IMR-90 (cell line): Measurements from ENCODE around the gene OPCML.

Experiments
- BHLHE40 ChIP-seq: fragments of 150-350 bp; IDR thresholded peaks from 2 replicates; pipeline ENCODE4 v1.6.1; 2016; ENCODE audit warnings: mild to moderate bottlenecking, low read depth, low read length
- CEBPB ChIP-seq: IDR thresholded peaks from 2 replicates; pipeline ENCODE4 v1.6.1; 2012; ENCODE audit warnings: low read depth, low read length, improper control_type of control experiment
- CHD1 ChIP-seq: IDR thresholded peaks from 2 replicates; pipeline ENCODE4 v1.6.1; 2012; ENCODE audit warnings: low read depth, low read length, improper control_type of control experiment
- FOS ChIP-seq: fragments of 150-350 bp; IDR thresholded peaks from 2 replicates; pipeline ENCODE4 v1.6.1; 2016; ENCODE audit warnings: low read depth, low read length
- MXI1 ChIP-seq: IDR thresholded peaks from 2 replicates; pipeline ENCODE4 v1.6.1; 2012; ENCODE audit warnings: low read depth, mild to moderate bottlenecking, low read length, moderate library complexity, borderline replicate concordance
- POLR2A ChIP-seq: IDR thresholded peaks from 2 replicates; pipeline ENCODE4 v1.6.1; 2012; ENCODE audit warnings: mild to moderate bottlenecking, low read depth, low read length
- RAD21 ChIP-seq: IDR thresholded peaks from 2 replicates; pipeline ENCODE4 v1.6.1; 2012; ENCODE audit warnings: low read length, improper control_type of control experiment
- RCOR1 ChIP-seq: IDR thresholded peaks from 2 replicates; pipeline ENCODE4 v1.6.1; 2012; ENCODE audit warnings: mild to moderate bottlenecking, low read length, improper control_type of control experiment; ENCODE audit not compliant: insufficient replicate concordance
- RFX5 ChIP-seq: IDR thresholded peaks from 2 replicates; pipeline ENCODE4 v1.8.0; 2012; ENCODE audit warnings: low read depth, mild to moderate bottlenecking, low read length, moderate library complexity
- SMC3 ChIP-seq: fragments of 150-350 bp; IDR thresholded peaks from 2 replicates; pipeline ENCODE4 v1.6.1; 2016; ENCODE audit warnings: low read depth, mild to moderate bottlenecking, antibody characterized with exemption, low read length, moderate library complexity
- TF ChIP-seq, protein P1 (sequence below): conservative IDR thresholded peaks from 2 replicates; pipeline ENCODE4 v1.5.1; 2012; ENCODE audit warnings: mild to moderate bottlenecking, low read depth, low read length, improper control_type of control experiment
- TF ChIP-seq, protein P2 (sequence below): fragments of 150-350 bp; IDR thresholded peaks from 2 replicates; pipeline ENCODE4 v1.6.1; 2016; ENCODE audit warnings: low read depth, mild to moderate bottlenecking, low read length, moderate library complexity, borderline replicate concordance
- TF ChIP-seq, protein P3 (sequence below): fragments of 150-350 bp; IDR thresholded peaks from 2 replicates; pipeline ENCODE4 v1.6.1; 2017; ENCODE audit warnings: mild to moderate bottlenecking, antibody characterized with exemption, low read length, low read depth

DNA sequence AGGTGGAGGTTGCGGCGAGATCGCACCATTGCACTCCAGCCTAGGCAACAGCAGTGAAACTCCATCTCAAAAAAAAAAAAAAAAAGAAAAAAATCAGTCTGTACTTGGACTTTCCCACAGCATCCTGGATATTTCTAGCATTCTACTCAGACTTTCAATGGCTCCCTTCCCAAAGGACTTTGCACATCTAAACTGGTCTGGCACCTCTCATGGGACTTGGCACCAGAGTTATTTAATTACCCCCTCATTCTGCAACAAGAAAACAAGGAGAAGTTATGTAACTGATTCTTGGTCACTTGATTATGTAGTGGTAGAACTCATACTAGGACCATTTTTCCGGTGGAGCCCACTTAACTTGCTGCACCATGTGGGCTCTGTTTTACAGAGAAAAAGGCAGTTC, 519.5 kb downstream of the OPCML start:
- TF ChIP-seq, protein P1, sequence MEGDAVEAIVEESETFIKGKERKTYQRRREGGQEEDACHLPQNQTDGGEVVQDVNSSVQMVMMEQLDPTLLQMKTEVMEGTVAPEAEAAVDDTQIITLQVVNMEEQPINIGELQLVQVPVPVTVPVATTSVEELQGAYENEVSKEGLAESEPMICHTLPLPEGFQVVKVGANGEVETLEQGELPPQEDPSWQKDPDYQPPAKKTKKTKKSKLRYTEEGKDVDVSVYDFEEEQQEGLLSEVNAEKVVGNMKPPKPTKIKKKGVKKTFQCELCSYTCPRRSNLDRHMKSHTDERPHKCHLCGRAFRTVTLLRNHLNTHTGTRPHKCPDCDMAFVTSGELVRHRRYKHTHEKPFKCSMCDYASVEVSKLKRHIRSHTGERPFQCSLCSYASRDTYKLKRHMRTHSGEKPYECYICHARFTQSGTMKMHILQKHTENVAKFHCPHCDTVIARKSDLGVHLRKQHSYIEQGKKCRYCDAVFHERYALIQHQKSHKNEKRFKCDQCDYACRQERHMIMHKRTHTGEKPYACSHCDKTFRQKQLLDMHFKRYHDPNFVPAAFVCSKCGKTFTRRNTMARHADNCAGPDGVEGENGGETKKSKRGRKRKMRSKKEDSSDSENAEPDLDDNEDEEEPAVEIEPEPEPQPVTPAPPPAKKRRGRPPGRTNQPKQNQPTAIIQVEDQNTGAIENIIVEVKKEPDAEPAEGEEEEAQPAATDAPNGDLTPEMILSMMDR: no peak
- TF ChIP-seq BHLHE40 (no peak), POLR2A (no peak), SMC3 (no peak), RFX5 (no peak), CHD1 (no peak), FOS (no peak), RCOR1 (no peak), RAD21 (no peak), CEBPB (no peak), MXI1 (no peak)
- TF ChIP-seq, protein P2, sequence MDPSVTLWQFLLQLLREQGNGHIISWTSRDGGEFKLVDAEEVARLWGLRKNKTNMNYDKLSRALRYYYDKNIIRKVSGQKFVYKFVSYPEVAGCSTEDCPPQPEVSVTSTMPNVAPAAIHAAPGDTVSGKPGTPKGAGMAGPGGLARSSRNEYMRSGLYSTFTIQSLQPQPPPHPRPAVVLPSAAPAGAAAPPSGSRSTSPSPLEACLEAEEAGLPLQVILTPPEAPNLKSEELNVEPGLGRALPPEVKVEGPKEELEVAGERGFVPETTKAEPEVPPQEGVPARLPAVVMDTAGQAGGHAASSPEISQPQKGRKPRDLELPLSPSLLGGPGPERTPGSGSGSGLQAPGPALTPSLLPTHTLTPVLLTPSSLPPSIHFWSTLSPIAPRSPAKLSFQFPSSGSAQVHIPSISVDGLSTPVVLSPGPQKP: no peak
- TF ChIP-seq, protein P3, sequence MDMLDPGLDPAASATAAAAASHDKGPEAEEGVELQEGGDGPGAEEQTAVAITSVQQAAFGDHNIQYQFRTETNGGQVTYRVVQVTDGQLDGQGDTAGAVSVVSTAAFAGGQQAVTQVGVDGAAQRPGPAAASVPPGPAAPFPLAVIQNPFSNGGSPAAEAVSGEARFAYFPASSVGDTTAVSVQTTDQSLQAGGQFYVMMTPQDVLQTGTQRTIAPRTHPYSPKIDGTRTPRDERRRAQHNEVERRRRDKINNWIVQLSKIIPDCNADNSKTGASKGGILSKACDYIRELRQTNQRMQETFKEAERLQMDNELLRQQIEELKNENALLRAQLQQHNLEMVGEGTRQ: no peak
